Thoracic aorta (tissue), 2 donors: ENCODE measurements around the gene C2orf76. TPM values are rescaled to one million over a fixed set of nuclear protein-coding genes. Genes with fewer than 3 reads are reported as not detected.

Experiments used
- ATAC-seq: fragments of 150-250 bp; one replicate; pipeline ENCODE4 v1.8.0; 2017; ENCODE audit warnings: low read depth; ENCODE audit not compliant: insufficient number of reproducible peaks, low FRiP score
- DNase-seq: peaks from one replicate; pipeline ENCODE4 v3.0.0-alpha.2; 2020; ENCODE audit warnings: low spot score
- H3K27ac ChIP-seq, 2 donors: fragments of 200-600 bp; sonication (generic); 1 replicate in 1 of 2; 2 replicates in 1 of 2; pipeline ENCODE4 v1.5.1; 2016; ENCODE audit warnings: mild to moderate bottlenecking in 2 of 2, moderate library complexity in 2 of 2
- H3K27me3 ChIP-seq: fragments of 200-600 bp; sonication (generic); replicated peaks from 2 replicates; pipeline ENCODE4 v1.6.0; 2016; ENCODE audit warnings: mild to moderate bottlenecking; ENCODE audit not compliant: insufficient read depth
- H3K36me3 ChIP-seq: fragments of 200-600 bp; sonication (generic); one replicate; pipeline ENCODE4 v1.5.1; 2016
- H3K4me1 ChIP-seq, 2 donors: fragments of 200-600 bp; sonication (generic); 1 replicate in 1 of 2; 2 replicates in 1 of 2; pipeline versions ENCODE4 v1.5.1 to v1.6.0; 2016; ENCODE audit warnings: low read depth in 2 of 2, mild to moderate bottlenecking in 1 of 2; ENCODE audit not compliant: control insufficient read depth in 1 of 2
- H3K4me3 ChIP-seq: fragments of 200-600 bp; sonication (generic); 2 replicates; pipeline ENCODE4 v1.5.1; 2016; ENCODE audit warnings: mild to moderate bottlenecking
- H3K9me3 ChIP-seq: fragments of 200-600 bp; sonication (generic); 2 replicates; pipeline ENCODE4 v1.5.1; 2016
- total RNA-seq, 2 donors: library from RNA; depleted of rRNA; stranded (reverse); fragments of >200 nt; gene quantifications; one replicate each; pipeline versions ENCODE4 v1.1.0 to v1.2.3, GENCODE V29; 2016
- TF ChIP-seq, protein P1 (sequence below): fragments of 200-600 bp; sonication (generic); IDR thresholded peaks from one replicate; pipeline ENCODE4 v1.5.1; 2019; ENCODE audit warnings: antibody characterized with exemption

C2orf76 gene
- total RNA-seq, 2 donors from 2014 or later: 2.2 to 6.5 TPM

DNA sequence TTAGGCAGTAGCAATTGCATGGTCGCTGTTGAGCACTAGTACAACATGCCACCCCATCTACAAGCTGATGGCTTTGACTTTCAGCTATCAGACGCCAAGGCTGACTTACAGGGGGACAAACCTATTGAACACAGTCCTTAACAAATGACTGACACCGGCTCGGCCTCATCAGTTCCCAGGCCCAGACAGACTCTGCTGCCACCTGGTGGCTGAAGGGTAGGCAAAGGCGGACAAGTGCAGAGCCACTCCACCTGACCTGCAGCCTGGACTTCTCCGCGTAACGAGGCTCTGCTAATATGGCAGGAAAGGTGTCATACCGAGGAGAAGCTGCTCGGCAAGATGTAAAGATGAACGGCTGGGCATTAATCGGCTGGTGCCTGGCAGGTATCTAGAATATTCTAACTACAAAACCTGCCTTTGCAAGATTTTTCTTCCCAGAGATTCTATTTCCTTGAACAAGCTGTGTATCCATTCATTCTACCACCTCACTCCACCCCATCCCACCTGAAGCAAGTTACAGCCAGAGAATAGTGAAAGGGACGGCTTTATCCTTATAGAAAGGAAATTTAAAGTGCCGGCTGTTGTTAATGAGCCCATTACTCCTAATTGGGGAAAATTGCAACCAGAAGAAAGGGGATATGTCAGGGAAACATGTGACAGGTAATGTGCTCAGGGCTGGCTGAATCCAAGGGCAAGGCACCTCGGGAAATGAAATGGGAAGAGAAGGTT lies 75.6 kb downstream of the C2orf76 start:
- Histone ChIP-seq H3K27ac (no peak overlapping the region), H3K4me1 (peaks cover 0 to 9% of the 10 kb centered on the region in 2 donors), H3K36me3 (no peaks in the 10 kb centered on the region), H3K27me3 (no peaks in the 10 kb centered on the region), H3K9me3 (no peaks in the 10 kb centered on the region), H3K4me3 (no peak overlapping the region)
- DNase-seq (no peak), ATAC-seq (no peak)
- TF ChIP-seq, protein P1, sequence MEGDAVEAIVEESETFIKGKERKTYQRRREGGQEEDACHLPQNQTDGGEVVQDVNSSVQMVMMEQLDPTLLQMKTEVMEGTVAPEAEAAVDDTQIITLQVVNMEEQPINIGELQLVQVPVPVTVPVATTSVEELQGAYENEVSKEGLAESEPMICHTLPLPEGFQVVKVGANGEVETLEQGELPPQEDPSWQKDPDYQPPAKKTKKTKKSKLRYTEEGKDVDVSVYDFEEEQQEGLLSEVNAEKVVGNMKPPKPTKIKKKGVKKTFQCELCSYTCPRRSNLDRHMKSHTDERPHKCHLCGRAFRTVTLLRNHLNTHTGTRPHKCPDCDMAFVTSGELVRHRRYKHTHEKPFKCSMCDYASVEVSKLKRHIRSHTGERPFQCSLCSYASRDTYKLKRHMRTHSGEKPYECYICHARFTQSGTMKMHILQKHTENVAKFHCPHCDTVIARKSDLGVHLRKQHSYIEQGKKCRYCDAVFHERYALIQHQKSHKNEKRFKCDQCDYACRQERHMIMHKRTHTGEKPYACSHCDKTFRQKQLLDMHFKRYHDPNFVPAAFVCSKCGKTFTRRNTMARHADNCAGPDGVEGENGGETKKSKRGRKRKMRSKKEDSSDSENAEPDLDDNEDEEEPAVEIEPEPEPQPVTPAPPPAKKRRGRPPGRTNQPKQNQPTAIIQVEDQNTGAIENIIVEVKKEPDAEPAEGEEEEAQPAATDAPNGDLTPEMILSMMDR: no peak

- no peak for DNase-seq
- Histone ChIP-seq H3K36me3 (no peaks in the 10 kb centered on the region), H3K27ac (no peak overlapping the region), H3K27me3 (no peaks in the 10 kb centered on the region), H3K9me3 (no peaks in the 10 kb centered on the region), H3K4me3 (no peak overlapping the region), H3K4me1 (peaks cover 0 to 9% of the 10 kb centered on the region in 2 donors)
- ATAC-seq: no peak
- TF ChIP-seq, protein P1: no peak
Observed at GRCh38 chr2:119289642-119290041, 77.0 kb downstream of the C2orf76 start.

GRCh38 chr2:119289093-119289492 lies 77.5 kb downstream of the C2orf76 start:
- H3K27me3 ChIP-seq: no peaks in the 10 kb centered on the region
- peaks cover 0 to 9% of the 10 kb centered on the region in 2 donors for H3K4me1 ChIP-seq
- DNase-seq (no peak), ATAC-seq (no peak)
- TF ChIP-seq, protein P1: no peak
- H3K27ac ChIP-seq: no peak overlapping the region
- no peaks in the 10 kb centered on the region for H3K9me3 ChIP-seq
- H3K36me3 ChIP-seq: no peaks in the 10 kb centered on the region
- no peak overlapping the region for H3K4me3 ChIP-seq

DNA sequence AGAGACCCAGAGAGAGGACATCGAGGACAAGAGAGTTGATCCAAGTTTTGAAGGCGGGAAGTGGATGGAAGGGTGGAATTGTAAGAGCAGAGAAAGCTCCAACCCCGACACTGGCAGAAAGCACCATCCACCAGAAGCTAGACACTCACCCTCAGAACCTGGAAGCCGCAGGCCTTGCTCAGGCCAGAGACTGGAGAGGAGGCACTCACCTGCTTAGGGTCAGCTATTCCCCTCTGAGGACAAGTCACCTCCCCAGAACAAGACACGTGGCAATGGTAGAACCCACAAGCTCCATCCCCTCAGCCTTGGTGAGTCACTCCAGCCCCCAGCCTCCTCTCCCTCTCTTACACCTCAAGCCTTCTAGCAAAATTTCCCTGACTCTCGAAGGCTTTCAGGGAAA lies 78.1 kb downstream of the C2orf76 start:
- Histone ChIP-seq H3K4me3 (no peak overlapping the region), H3K4me1 (peaks cover 0 to 9% of the 10 kb centered on the region in 2 donors), H3K27me3 (no peaks in the 10 kb centered on the region), H3K9me3 (no peaks in the 10 kb centered on the region), H3K36me3 (no peaks in the 10 kb centered on the region), H3K27ac (no peak overlapping the region)
- no peak for ATAC-seq
- TF ChIP-seq, protein P1: no peak
- no peak for DNase-seq

DNA sequence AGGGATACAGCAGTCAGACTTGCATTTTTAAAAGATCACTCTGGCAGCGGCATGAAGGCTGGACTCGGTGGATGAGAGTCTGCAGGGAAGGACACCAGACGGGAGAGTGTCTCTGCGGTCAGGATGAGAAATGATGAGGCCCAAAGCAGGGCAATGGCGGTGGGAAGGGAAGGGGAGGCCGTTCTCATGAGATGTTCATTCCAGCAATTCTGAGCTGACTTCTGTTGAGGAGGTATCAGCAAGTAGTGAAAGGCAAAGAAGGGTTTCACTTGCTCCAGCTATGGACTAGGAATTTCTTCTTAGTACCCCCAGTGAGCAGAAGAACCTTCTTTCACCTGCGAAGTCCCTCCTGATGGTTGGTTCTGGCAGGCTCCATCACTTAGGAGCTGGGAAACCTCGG lies 80.0 kb downstream of the C2orf76 start:
- Histone ChIP-seq H3K27me3 (no peaks in the 10 kb centered on the region), H3K4me1 (peaks cover 5 to 7% of the 10 kb centered on the region in 2 donors), H3K4me3 (no peak overlapping the region), H3K27ac (no peak overlapping the region), H3K9me3 (no peaks in the 10 kb centered on the region), H3K36me3 (no peaks in the 10 kb centered on the region)
- TF ChIP-seq, protein P1: no peak
- no peak for DNase-seq
- ATAC-seq: no peak
